Mammary microvascular endothelial cell (primary cell): ENCODE data around the gene ACTL10. TPM values are rescaled to one million over a fixed set of nuclear protein-coding genes. Genes with fewer than 3 reads are reported as not detected.

Experiments used
- total RNA-seq: library from RNA; depleted of rRNA; stranded (reverse); fragments of >200 nt; gene quantifications from 2 replicates; pipeline ENCODE4 v1.2.3, GENCODE V29; 2015

Gene ACTL10
- 1.6 and 1.8 TPM in 2 replicates for total RNA-seq

DNA sequence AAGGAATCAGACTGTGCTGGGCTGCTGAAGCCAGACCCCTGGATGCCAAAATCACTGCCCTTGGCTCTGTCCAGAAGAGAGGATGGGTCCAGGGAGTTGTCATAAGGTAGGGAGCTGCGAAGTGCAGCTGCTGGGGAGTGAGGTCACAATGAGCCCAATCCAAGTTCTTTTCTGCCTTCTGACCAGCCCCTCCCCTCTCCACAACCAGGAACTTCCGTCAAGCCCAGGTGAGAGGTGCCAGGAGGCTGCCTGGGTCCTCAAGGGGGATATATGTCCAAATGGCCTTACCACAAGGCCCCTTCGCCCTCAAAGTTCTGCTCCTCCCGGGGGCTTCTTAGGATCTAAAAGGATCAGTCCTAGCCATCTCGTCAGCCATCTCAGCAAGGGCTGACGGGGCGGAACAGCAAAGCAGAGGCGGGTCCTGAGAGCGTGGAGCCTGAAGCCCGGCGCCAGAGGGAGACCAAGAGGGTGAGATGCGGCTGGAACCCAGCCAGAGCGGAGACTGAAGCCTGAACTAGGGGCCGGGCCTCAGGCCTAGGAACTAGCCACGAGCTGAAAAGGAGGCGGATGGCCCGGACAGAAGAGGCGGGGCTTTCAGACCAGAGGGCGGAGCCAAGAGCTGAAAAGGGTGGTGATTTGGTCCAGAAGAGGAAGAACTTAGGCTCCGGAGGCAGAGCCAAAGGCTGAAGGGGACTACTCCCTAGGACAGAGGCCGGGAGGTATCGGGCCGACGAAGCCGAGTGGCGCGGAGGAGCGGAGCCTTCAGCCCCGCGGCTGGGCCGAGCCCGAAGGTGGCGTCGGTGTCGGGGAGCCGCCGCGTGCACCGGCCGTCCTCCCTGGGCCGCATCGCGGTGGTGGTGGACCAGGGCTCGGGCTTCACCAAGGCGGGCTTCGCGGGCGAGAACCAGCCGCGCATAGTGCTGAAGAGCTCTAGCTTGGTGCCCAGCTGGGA, at the start of gene ACTL10:
Gene ACTL10 (plus strand): TSS at position 651 of the 952 bp plus-strand sequence. CDS start 555 bp downstream, outside the sequence.

DNA sequence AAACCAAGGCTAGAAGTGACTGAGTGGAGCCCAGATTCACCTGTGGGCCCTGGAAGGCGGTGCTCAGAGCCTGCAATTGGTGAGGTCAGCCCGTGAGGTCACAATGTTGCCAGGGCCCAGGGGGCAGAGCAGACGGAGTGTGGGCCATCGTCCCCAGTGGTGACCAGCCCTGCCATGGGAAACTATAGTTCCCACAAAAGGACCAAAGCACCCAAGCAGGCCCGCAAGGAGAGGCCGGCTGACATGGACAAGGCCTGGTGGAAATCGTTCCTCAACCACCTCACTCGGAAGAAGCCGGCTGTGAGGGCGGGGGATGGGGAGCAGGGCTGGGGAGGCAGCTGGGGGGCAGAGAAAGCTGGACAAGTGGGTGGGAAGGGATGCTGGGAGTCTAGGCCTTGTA, 4.6 kb upstream of the ACTL10 start, which contains the start of gene C20orf144:
Gene C20orf144 (plus strand): TSS at position 156 of the 400 bp plus-strand sequence. CDS start 19 bp downstream, at position 175.

DNA sequence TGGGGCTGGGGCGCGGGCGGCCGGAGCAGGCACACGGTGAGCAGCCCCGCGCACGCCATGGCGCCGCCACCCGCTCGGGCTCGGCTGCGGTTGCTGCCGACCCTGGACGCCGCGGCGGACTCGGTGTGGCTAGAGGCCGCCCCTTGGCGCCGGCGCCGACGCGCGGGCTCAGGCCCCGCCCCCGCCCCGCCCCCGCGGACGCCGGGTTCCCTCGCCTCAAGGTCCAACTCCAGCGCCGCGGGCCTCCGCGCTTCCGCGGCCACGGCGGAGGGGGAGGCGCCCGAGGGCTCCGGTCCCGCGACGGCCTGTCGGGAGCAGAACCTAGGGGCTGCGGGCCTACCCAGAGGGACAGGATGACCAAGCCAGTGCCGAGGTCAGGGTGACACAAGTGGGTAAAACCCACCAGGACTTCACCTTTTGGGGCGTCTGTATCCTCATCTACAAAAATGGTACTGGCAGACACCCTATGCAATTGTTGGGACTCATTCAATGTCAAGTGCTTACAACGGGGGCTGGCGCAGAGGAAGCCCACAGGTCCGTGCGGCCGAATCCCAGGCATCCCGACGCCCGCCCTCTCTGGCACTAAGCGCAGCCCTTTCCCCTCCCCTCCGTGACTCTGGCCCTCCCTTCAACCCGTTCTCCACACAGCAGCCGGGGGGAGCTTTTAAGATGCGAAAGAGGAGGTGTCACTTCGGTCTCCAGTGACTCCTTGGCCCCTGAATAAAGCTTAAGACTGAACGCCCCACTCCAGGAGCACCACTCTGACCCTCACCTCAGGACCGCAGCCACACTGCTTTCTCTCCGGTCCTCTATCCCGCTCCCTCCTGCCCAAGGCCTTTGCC, 7.8 kb downstream of the ACTL10 start, which contains the start of gene NECAB3:
Gene NECAB3 (minus strand): TSS at position 135 of the 842 bp plus-strand sequence. CDS start 76 bp downstream, at position 59.

DNA sequence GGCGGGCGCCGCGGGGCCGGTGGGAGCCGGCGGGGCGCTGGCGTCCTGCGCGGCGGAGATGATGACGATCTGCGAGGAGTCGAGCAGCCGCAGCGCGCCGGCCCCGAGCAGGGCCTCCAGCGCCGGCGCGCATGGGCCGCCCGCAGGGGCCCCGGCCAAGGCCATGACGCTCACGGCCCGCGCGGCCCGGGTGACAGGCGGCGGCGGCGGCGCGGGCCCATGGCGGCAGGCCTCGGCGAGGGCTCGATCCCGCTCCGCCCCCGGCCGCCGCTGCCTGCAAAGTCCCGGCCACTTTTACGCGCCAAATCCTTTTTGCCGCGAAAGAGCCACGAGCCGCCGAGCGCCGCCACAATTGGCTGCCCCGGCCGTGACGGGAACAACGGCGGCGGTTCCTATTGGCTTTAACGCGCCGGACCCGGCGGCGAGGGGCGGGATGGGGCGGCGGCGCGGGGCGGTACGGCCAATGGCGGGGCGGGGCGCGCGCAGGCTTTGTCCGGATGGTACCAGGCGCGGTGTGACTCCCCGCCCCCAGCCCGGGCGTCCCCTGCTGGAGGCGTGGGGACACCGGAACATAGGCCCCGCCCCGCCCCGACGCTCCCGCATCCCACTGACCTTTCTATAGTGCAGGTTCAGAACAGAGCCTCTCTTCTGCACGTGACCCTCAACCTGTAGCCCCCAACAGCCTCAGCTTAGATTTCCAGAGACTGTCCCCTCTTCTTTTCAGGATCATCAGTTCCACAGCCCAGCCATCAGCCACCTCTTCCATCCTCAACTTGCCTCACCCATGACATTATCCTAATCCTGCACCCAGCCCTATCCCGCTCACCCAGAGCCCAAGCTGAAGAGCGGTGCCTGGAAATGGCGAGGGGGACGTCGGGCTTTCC, 19.6 kb downstream of the ACTL10 start, which contains the start of gene E2F1:
Gene E2F1 (minus strand): TSS at position 286 of the 884 bp plus-strand sequence. CDS start 121 bp downstream, at position 165.

Other genes starting within 250 kb of the ACTL10 start
- 7.6 and 8.5 TPM in 2 replicates for gene SNTA1, start 223.2 kb upstream of the ACTL10 start, total RNA-seq
- gene CBFA2T2, start 176.8 kb upstream of the ACTL10 start, total RNA-seq, result 4.4 and 4.5 TPM in 2 replicates
- 0.05 TPM in 1 of 2 replicates, not detected in the other for gene C20orf144, start 4.6 kb upstream of the ACTL10 start, total RNA-seq
- 1.7 and 3.5 TPM in 2 replicates for gene NECAB3, start 7.5 kb downstream of the ACTL10 start, total RNA-seq
- gene E2F1, start 19.4 kb downstream of the ACTL10 start, total RNA-seq, result 11.2 and 11.7 TPM in 2 replicates
- gene PXMP4, start 53.4 kb downstream of the ACTL10 start, total RNA-seq, result 4.3 and 9.2 TPM in 2 replicates
- 1.6 and 2.4 TPM in 2 replicates for gene ZNF341, start 65.1 kb downstream of the ACTL10 start, total RNA-seq
- 64.1 and 68.0 TPM in 2 replicates for gene CHMP4B, start 144.4 kb downstream of the ACTL10 start, total RNA-seq